ENCODE results near the gene KSR1.

GRCh38 chr17:27506348-27507218 is 50.3 kb downstream of the KSR1 start:
- TF ChIP-seq CTCF (IDR thresholded peaks at IDR 0.05) (no peak), POLR2A (IDR thresholded peaks at IDR 0.05) (no peak)

Measured in testis (tissue), 2 donors.